Natural killer cell treated with Interleukin-12 subunit alpha and Interleukin-12 subunit beta and Interleukin-15 and Interleukin-18, amount 100 ng/mL, for 72 hours (primary cell): Measurements from ENCODE around the gene DOCK2. TPM values are rescaled to one million over a fixed set of nuclear protein-coding genes. Genes with fewer than 3 reads are reported as not detected.

Experiments
- ATAC-seq, 2 donors: fragments of 150-1000 bp; cut with Tn5 transposase in 1 of 2; sonication (Bioruptor Pico), chemical (Tn5 transposase) in 1 of 2; 2 replicates each; pipeline ENCODE4 v1.10.0; 2021
- DNase-seq: peaks from one replicate; pipeline ENCODE4 v3.0.0; 2022; ENCODE audit warnings: low spot score
- H3K27ac Mint-ChIP-seq, 2 donors: 1 replicate in 1 of 2; 2 replicates in 1 of 2; pipeline ENCODE4 v1.8.0; 2022; ENCODE audit warnings: mixed read lengths in 2 of 2, mild to moderate bottlenecking in 1 of 2, moderate library complexity in 1 of 2
- H3K27me3 Mint-ChIP-seq, 2 donors: 1 replicate in 1 of 2; 2 replicates in 1 of 2; pipeline ENCODE4 v1.8.0; 2022; ENCODE audit warnings: mixed read lengths in 2 of 2
- H3K36me3 Mint-ChIP-seq: one replicate; pipeline ENCODE4 v1.8.0; 2022; ENCODE audit warnings: mixed read lengths
- H3K4me1 Mint-ChIP-seq, 2 donors: 1 replicate in 1 of 2; 2 replicates in 1 of 2; pipeline ENCODE4 v1.8.0; 2022; ENCODE audit warnings: low read depth in 2 of 2, mixed read lengths in 2 of 2, mild to moderate bottlenecking in 1 of 2
- H3K4me3 Mint-ChIP-seq: one replicate; pipeline ENCODE4 v1.8.0; 2022; ENCODE audit warnings: mixed read lengths
- H3K9me3 Mint-ChIP-seq: 2 replicates; pipeline ENCODE4 v1.8.0; 2022; ENCODE audit warnings: mixed read lengths
- total RNA-seq, 2 donors: library from RNA; stranded (reverse); gene quantifications; one replicate each; pipeline ENCODE4 v1.2.3, GENCODE V29; 2022

Gene DOCK2
- total RNA-seq, 2 donors from 2014 or later = 461 to 526 TPM

- Mint-ChIP-seq H3K4me1 (peaks cover 44 to 47% of the 10 kb centered on the region in 2 donors), H3K36me3 (peaks cover 2% of the 10 kb centered on the region), H3K9me3 (no peaks in the 10 kb centered on the region), H3K27ac (peak overlapping the region; percentile 31 to 57), H3K27me3 (no peaks in the 10 kb centered on the region), H3K4me3 (no peak overlapping the region)
- DNase-seq (no peak), ATAC-seq (peak in 1 of 2 donors; percentile 60)
Observed at GRCh38 chr5:169860585-169860984, 223.5 kb downstream of the DOCK2 start.

- Mint-ChIP-seq H3K9me3 (no peaks in the 10 kb centered on the region), H3K36me3 (no peaks in the 10 kb centered on the region), H3K27me3 (no peaks in the 10 kb centered on the region), H3K4me1 (peaks cover 45 to 49% of the 10 kb centered on the region in 2 donors), H3K4me3 (no peak overlapping the region), H3K27ac (peak overlapping the region in 1 of 2 donors; percentile 38)
- DNase-seq = no peak
- no peak for ATAC-seq
Observed at GRCh38 chr5:169861433-169861832, 224.4 kb downstream of the DOCK2 start.

- no peaks in the 10 kb centered on the region for H3K27me3 Mint-ChIP-seq
- H3K36me3 Mint-ChIP-seq = no peaks in the 10 kb centered on the region
- peak overlapping the region in 1 of 2 donors; percentile 38 for H3K27ac Mint-ChIP-seq
- H3K4me3 Mint-ChIP-seq = no peak overlapping the region
- DNase-seq = no peak
- H3K9me3 Mint-ChIP-seq = no peaks in the 10 kb centered on the region
- ATAC-seq = no peak
- peaks cover 48 to 49% of the 10 kb centered on the region in 2 donors for H3K4me1 Mint-ChIP-seq
Observed at GRCh38 chr5:169861934-169862333, 224.9 kb downstream of the DOCK2 start.

- H3K4me1 Mint-ChIP-seq = peaks cover 46% of the 10 kb centered on the region in 2 donors
- no peaks in the 10 kb centered on the region for H3K27me3 Mint-ChIP-seq
- no peak overlapping the region for H3K4me3 Mint-ChIP-seq
- ATAC-seq (no peak), DNase-seq (no peak)
- peak overlapping the region in 1 of 2 donors; percentile 38 for H3K27ac Mint-ChIP-seq
- H3K36me3 Mint-ChIP-seq = no peaks in the 10 kb centered on the region
- no peaks in the 10 kb centered on the region for H3K9me3 Mint-ChIP-seq
Observed at GRCh38 chr5:169862391-169862811, 225.3 kb downstream of the DOCK2 start.

- Mint-ChIP-seq H3K27me3 (no peaks in the 10 kb centered on the region), H3K27ac (no peak overlapping the region), H3K36me3 (peaks cover 7% of the 10 kb centered on the region), H3K4me3 (no peak overlapping the region), H3K4me1 (peaks cover 42 to 46% of the 10 kb centered on the region in 2 donors), H3K9me3 (no peaks in the 10 kb centered on the region)
- ATAC-seq (no peak), DNase-seq (no peak)
Observed at GRCh38 chr5:169864483-169864882, 227.4 kb downstream of the DOCK2 start.

- DNase-seq (no peak), ATAC-seq (no peak)
- H3K4me1 Mint-ChIP-seq = peaks cover 26 to 40% of the 10 kb centered on the region in 2 donors
- H3K9me3 Mint-ChIP-seq = no peaks in the 10 kb centered on the region
- no peak overlapping the region for H3K4me3 Mint-ChIP-seq
- no peak overlapping the region for H3K27ac Mint-ChIP-seq
- no peaks in the 10 kb centered on the region for H3K27me3 Mint-ChIP-seq
- peaks cover 11% of the 10 kb centered on the region for H3K36me3 Mint-ChIP-seq
Observed at GRCh38 chr5:169867347-169867746, 230.3 kb downstream of the DOCK2 start.

- no peak for DNase-seq
- Mint-ChIP-seq H3K9me3 (no peaks in the 10 kb centered on the region), H3K4me1 (peaks cover 26 to 44% of the 10 kb centered on the region in 2 donors), H3K36me3 (peaks cover 11% of the 10 kb centered on the region), H3K27ac (no peak overlapping the region), H3K27me3 (no peaks in the 10 kb centered on the region), H3K4me3 (no peak overlapping the region)
- no peak for ATAC-seq
Observed at GRCh38 chr5:169869066-169869465, 232.0 kb downstream of the DOCK2 start.

- Mint-ChIP-seq H3K4me1 (peaks cover 26 to 39% of the 10 kb centered on the region in 2 donors), H3K36me3 (peaks cover 11% of the 10 kb centered on the region), H3K9me3 (no peaks in the 10 kb centered on the region), H3K4me3 (no peak overlapping the region), H3K27ac (no peak overlapping the region), H3K27me3 (no peaks in the 10 kb centered on the region)
- ATAC-seq (no peak), DNase-seq (no peak)
Observed at GRCh38 chr5:169870211-169870610, 233.1 kb downstream of the DOCK2 start.

- H3K4me3 Mint-ChIP-seq = no peak overlapping the region
- ATAC-seq (no peak), DNase-seq (no peak)
- no peaks in the 10 kb centered on the region for H3K9me3 Mint-ChIP-seq
- H3K4me1 Mint-ChIP-seq = peaks cover 33 to 42% of the 10 kb centered on the region in 2 donors
- no peaks in the 10 kb centered on the region for H3K27me3 Mint-ChIP-seq
- H3K27ac Mint-ChIP-seq = no peak overlapping the region
- peaks cover 14% of the 10 kb centered on the region for H3K36me3 Mint-ChIP-seq
Observed at GRCh38 chr5:169871826-169872490, 234.9 kb downstream of the DOCK2 start.

- ATAC-seq (no peak), DNase-seq (no peak)
- H3K9me3 Mint-ChIP-seq = no peaks in the 10 kb centered on the region
- peaks cover 29 to 39% of the 10 kb centered on the region in 2 donors for H3K4me1 Mint-ChIP-seq
- H3K4me3 Mint-ChIP-seq = no peak overlapping the region
- no peak overlapping the region for H3K27ac Mint-ChIP-seq
- H3K27me3 Mint-ChIP-seq = no peaks in the 10 kb centered on the region
- peaks cover 16% of the 10 kb centered on the region for H3K36me3 Mint-ChIP-seq
Observed at GRCh38 chr5:169873642-169874041, 236.6 kb downstream of the DOCK2 start.

GRCh38 chr5:169874621-169875020 lies 237.5 kb downstream of the DOCK2 start:
- no peak for DNase-seq
- Mint-ChIP-seq H3K27me3 (no peaks in the 10 kb centered on the region), H3K4me1 (peaks cover 32 to 40% of the 10 kb centered on the region in 2 donors), H3K27ac (no peak overlapping the region), H3K4me3 (no peak overlapping the region), H3K9me3 (no peaks in the 10 kb centered on the region), H3K36me3 (peaks cover 10% of the 10 kb centered on the region)
- ATAC-seq = no peak

- H3K27me3 Mint-ChIP-seq = no peaks in the 10 kb centered on the region
- H3K4me1 Mint-ChIP-seq = peaks cover 32 to 37% of the 10 kb centered on the region in 2 donors
- peak overlapping the region in 1 of 2 donors; percentile 21 for H3K27ac Mint-ChIP-seq
- H3K9me3 Mint-ChIP-seq = no peaks in the 10 kb centered on the region
- H3K36me3 Mint-ChIP-seq = peaks cover 10% of the 10 kb centered on the region
- DNase-seq = no peak
- no peak overlapping the region for H3K4me3 Mint-ChIP-seq
- ATAC-seq = no peak
Observed at GRCh38 chr5:169875091-169875728, 238.1 kb downstream of the DOCK2 start.

GRCh38 chr5:169875731-169876130 lies 238.7 kb downstream of the DOCK2 start:
- Mint-ChIP-seq H3K9me3 (no peaks in the 10 kb centered on the region), H3K36me3 (peaks cover 10% of the 10 kb centered on the region), H3K27me3 (no peaks in the 10 kb centered on the region), H3K4me1 (peaks cover 36 to 42% of the 10 kb centered on the region in 2 donors), H3K27ac (peak overlapping the region in 1 of 2 donors; percentile 21), H3K4me3 (no peak overlapping the region)
- ATAC-seq (no peak), DNase-seq (no peak)

- Mint-ChIP-seq H3K4me3 (no peak overlapping the region), H3K9me3 (no peaks in the 10 kb centered on the region), H3K36me3 (peaks cover 10% of the 10 kb centered on the region), H3K27me3 (no peaks in the 10 kb centered on the region), H3K27ac (no peak overlapping the region), H3K4me1 (peaks cover 42 to 48% of the 10 kb centered on the region in 2 donors)
- DNase-seq (no peak), ATAC-seq (no peak)
Observed at GRCh38 chr5:169876386-169876785, 239.3 kb downstream of the DOCK2 start.
